GM12878 (cell line): ENCODE results near the gene CENPF. TPM values are rescaled to one million over a fixed set of nuclear protein-coding genes. Genes with fewer than 3 reads are reported as not detected.

ENCODE experiments used
- ATAC-seq: fragments of 200-7000 bp; cut with Tn5 transposase; 3 replicates; pipeline ENCODE4 v1.9.1; 2020; ENCODE audit warnings: mild to moderate bottlenecking, moderate library complexity
- BruUV-seq: library from RNA; stranded (reverse); fragments of 400-500 nt; replicated peaks from 2 replicates; lab custom pipeline; 2021; lab: Mats Ljungman, UMichigan
- CTCF ChIA-PET: fragments of 300-600 bp; sonication (Branson Sonifier 250); formaldehyde crosslinking; extraction: SDS; loops from one replicate; lab custom pipeline; 2021; ENCODE audit warnings: inconsistent platforms; lab: Yijun Ruan, JAX
- POLR2A ChIA-PET: fragments of 350-600 bp; formaldehyde crosslinking; extraction: SDS; loops from one replicate; lab custom pipeline; 2021; ENCODE audit warnings: inconsistent platforms; lab: Charles Lee
- RAD21 ChIA-PET: fragments of 300-600 bp; sonication (Branson Sonifier 250); formaldehyde crosslinking; loops from one replicate; lab custom pipeline; 2023; ENCODE audit warnings: antibody characterized with exemption; ENCODE audit not compliant: unreplicated experiment; lab: Charles Lee
- SMC1A ChIA-PET: fragments of 300-600 bp; sonication (Branson Sonifier 250); formaldehyde crosslinking; loops from one replicate; lab custom pipeline; 2023; ENCODE audit not compliant: unreplicated experiment, uncharacterized antibody; lab: Charles Lee
- DNase-seq: peaks from one replicate; pipeline ENCODE4 v3.0.0-alpha.2; 2011; ENCODE audit warnings: low read depth, low spot score
- FAIRE-seq: peaks from 3 replicates; lab custom pipeline; 2011; peaks lifted over from hg19 to GRCh38; lab: Jason Lieb, UNC
- H2AFZ ChIP-seq: 2 replicates; pipeline ENCODE4 v1.6.0; 2011; ENCODE audit warnings: low read depth, low read length, control low read depth; ENCODE audit not compliant: control insufficient read depth
- H3K27ac ChIP-seq: 2 replicates; pipeline ENCODE4 v1.5.1; 2011; ENCODE audit warnings: control low read depth; ENCODE audit not compliant: control insufficient read depth, insufficient read depth
- H3K27me3 ChIP-seq, 2 experiments: replicated peaks in 1 of 2; 2 replicates each; pipeline versions ENCODE4 v1.6.0 to v1.6.1; 2011; ENCODE audit warnings: low read length in 1 of 2; ENCODE audit not compliant: control insufficient read depth in 2 of 2, insufficient read depth in 2 of 2
- H3K36me3 ChIP-seq, 2 experiments: 2 replicates each; pipeline ENCODE4 v1.5.1; 2011; ENCODE audit warnings: low read length in 1 of 2; ENCODE audit not compliant: control insufficient read depth in 2 of 2, insufficient read depth in 2 of 2
- H3K4me1 ChIP-seq: 2 replicates; pipeline ENCODE4 v1.6.1; 2011; ENCODE audit warnings: mild to moderate bottlenecking, low read length, moderate library complexity, mixed read lengths; ENCODE audit not compliant: control insufficient read depth, insufficient read depth
- H3K4me2 ChIP-seq: 2 replicates; pipeline ENCODE4 v1.6.0; 2011; ENCODE audit warnings: control low read depth; ENCODE audit not compliant: control insufficient read depth, insufficient read depth
- H3K4me3 ChIP-seq: fragments of 200-600 bp; sonication (generic); 2 replicates; pipeline ENCODE4 v1.5.1; 2016
- H3K79me2 ChIP-seq: 2 replicates; pipeline ENCODE4 v1.6.0; 2011; ENCODE audit warnings: low read length; ENCODE audit not compliant: control insufficient read depth, insufficient read depth
- H3K9ac ChIP-seq: 2 replicates; pipeline ENCODE4 v1.8.0; 2011; ENCODE audit warnings: low read length, control low read depth, mixed read lengths; ENCODE audit not compliant: control insufficient read depth, insufficient read depth
- H3K9me3 ChIP-seq: replicated peaks from 3 replicates; pipeline ENCODE4 v1.5.1; 2011; ENCODE audit warnings: mild to moderate bottlenecking, low read length; ENCODE audit not compliant: control insufficient read depth, insufficient read depth
- H4K20me1 ChIP-seq: 2 replicates; pipeline ENCODE4 v1.6.0; 2011; ENCODE audit not compliant: control insufficient read depth, insufficient read depth
- CEBPZ ChIP-seq: fragments of 150-350 bp; IDR thresholded peaks from 2 replicates; pipeline ENCODE4 v1.6.1; 2016; ENCODE audit warnings: low read depth, low read length
- DPF2 ChIP-seq: fragments of 450-650 bp; IDR thresholded peaks from 2 replicates; pipeline ENCODE4 v1.6.1; 2017; ENCODE audit warnings: mild to moderate bottlenecking
- ELK1 ChIP-seq: IDR thresholded peaks from 2 replicates; pipeline ENCODE4 v1.6.1; 2012; ENCODE audit warnings: low read depth, low read length, improper control_type of control experiment
- JUNB ChIP-seq: IDR thresholded peaks from 2 replicates; pipeline ENCODE4 v1.6.1; 2016; ENCODE audit warnings: antibody characterized with exemption, mild to moderate bottlenecking
- REST ChIP-seq: IDR thresholded peaks from 2 replicates; pipeline ENCODE4 v1.6.1; 2012; ENCODE audit warnings: mild to moderate bottlenecking, low read depth, low read length
- SIX5 ChIP-seq: IDR thresholded peaks from 2 replicates; pipeline ENCODE4 v1.6.1; 2011; ENCODE audit warnings: mild to moderate bottlenecking, low read depth, low read length, moderate library complexity; ENCODE audit not compliant: severe bottlenecking
- SKIL ChIP-seq: fragments of 450-650 bp; IDR thresholded peaks from 2 replicates; pipeline ENCODE4 v1.6.1; 2017; ENCODE audit warnings: mild to moderate bottlenecking, low read depth, inconsistent platforms; ENCODE audit not compliant: poor library complexity, severe bottlenecking
- WGBS: methylation state at CpG from one replicate; pipeline ENCODE4 v1.1.6; 2016; ENCODE audit warnings: low lambda C conversion rate; ENCODE audit not compliant: insufficient replicate concordance, insufficient coverage; ENCODE audit errors: missing lambda C conversion rate; 5-methylcytosine and 5-hydroxymethylcytosine counted together
- in situ Hi-C: fragments of 300-500 bp; cut with MboI; formaldehyde crosslinking; loops from 9 replicates; pipeline ENCODE4 v1.14.3; 2018; ENCODE audit warnings: mixed read lengths
- intact Hi-C: fragments of 100-400 bp; cut with micrococcal nuclease; formaldehyde crosslinking; loops from one replicate; pipeline ENCODE4 v1.14.2; 2022; ENCODE audit not compliant: unreplicated experiment
- polyA plus RNA-seq, 11 experiments: library from polyadenylated mRNA; depleted of rRNA in 4 of 11; unstranded in 6 of 11; stranded (reverse) in 5 of 11; fragments of >200 nt; fragmentation: Nextera tagmentation in 4 of 11; fragmentation: Illumina TruSeq in 1 of 11; extraction: Ambion mirVana in 4 of 11; extraction: Trizol in 1 of 11; gene quantifications; 1 replicate in 1 of 11; 2 replicates in 10 of 11; pipeline versions ENCODE4 v1.2.1 to v1.2.3, GENCODE V29; 2011 to 2016; ENCODE audit warnings: inconsistent platforms in 2 of 11, missing spikeins in 2 of 11, low read depth in 1 of 11
- total RNA-seq, 4 experiments: library from RNA; depleted of rRNA in 3 of 4; stranded (reverse); fragments of >200 nt in 3 of 4; fragmentation: Illumina TruSeq in 1 of 4; extraction: Trizol in 1 of 4; gene quantifications; 2 replicates each; pipeline versions ENCODE4 v1.2.1 to v1.2.3, GENCODE V29; 2013 to 2021
- TF ChIP-seq, protein P1 (sequence below): fragments of 450-650 bp; IDR thresholded peaks from 2 replicates; pipeline ENCODE4 v1.6.1; 2016; ENCODE audit warnings: mild to moderate bottlenecking
- TF ChIP-seq, protein P2 (sequence below): IDR thresholded peaks from 2 replicates; pipeline ENCODE4 v1.6.1; 2011; ENCODE audit warnings: borderline replicate concordance, low read depth, mild to moderate bottlenecking, moderate library complexity, low read length; ENCODE audit not compliant: insufficient read depth, poor library complexity, severe bottlenecking

The CENPF gene
- total and polyA plus RNA-seq, 10 of the 15 experiments (the other 5 are each of a cell fraction or from before 2014, with no cell fraction given), result 26.0 to 132 (median 70.5) TPM

- in situ Hi-C loops, result loop anchor here (5.0 kb wide), 1 partner anchor 254 kb away; no protein-coding TSS in a partner anchor
- H3K4me1 ChIP-seq, result no peaks in the 10 kb centered on the region
- H3K27me3 ChIP-seq, result no peaks in the 10 kb centered on the region
- TF ChIP-seq REST (no peak), DPF2 (no peak), SKIL (no peak), ELK1 (no peak), JUNB (no peak), SIX5 (no peak), CEBPZ (no peak)
- TF ChIP-seq, protein P1, sequence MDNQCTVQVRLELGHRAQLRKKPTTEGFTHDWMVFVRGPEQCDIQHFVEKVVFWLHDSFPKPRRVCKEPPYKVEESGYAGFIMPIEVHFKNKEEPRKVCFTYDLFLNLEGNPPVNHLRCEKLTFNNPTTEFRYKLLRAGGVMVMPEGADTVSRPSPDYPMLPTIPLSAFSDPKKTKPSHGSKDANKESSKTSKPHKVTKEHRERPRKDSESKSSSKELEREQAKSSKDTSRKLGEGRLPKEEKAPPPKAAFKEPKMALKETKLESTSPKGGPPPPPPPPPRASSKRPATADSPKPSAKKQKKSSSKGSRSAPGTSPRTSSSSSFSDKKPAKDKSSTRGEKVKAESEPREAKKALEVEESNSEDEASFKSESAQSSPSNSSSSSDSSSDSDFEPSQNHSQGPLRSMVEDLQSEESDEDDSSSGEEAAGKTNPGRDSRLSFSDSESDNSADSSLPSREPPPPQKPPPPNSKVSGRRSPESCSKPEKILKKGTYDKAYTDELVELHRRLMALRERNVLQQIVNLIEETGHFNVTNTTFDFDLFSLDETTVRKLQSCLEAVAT, result no peak
- TF ChIP-seq, protein P2, sequence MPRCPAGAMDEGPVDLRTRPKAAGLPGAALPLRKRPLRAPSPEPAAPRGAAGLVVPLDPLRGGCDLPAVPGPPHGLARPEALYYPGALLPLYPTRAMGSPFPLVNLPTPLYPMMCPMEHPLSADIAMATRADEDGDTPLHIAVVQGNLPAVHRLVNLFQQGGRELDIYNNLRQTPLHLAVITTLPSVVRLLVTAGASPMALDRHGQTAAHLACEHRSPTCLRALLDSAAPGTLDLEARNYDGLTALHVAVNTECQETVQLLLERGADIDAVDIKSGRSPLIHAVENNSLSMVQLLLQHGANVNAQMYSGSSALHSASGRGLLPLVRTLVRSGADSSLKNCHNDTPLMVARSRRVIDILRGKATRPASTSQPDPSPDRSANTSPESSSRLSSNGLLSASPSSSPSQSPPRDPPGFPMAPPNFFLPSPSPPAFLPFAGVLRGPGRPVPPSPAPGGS, result no peak
- ChIA-PET SMC1A (interaction anchor here (0.8 to 11.9 kb wide), 9 partner anchors 16 to 325 kb away, joined by 3 to 292 read pairs (median 3); partner anchors contain the start of gene CENPF), CTCF (interaction anchor here (0.9 to 20.7 kb wide), 10 partner anchors 20 to 372 kb away, joined by 3 to 597 read pairs (median 10); no protein-coding TSS in a partner anchor), POLR2A (no interaction called here), RAD21 (interaction anchor here (1.0 to 11.2 kb wide), 7 partner anchors 20 to 325 kb away, joined by 4 to 207 read pairs (median 27); no protein-coding TSS in a partner anchor)
- no peak overlapping the region for H2AFZ ChIP-seq
- intact Hi-C loops, result loop anchor here (5.0 kb wide), 2 partner anchors 324 to 374 kb away; no protein-coding TSS in a partner anchor
- no peak for FAIRE-seq
- BruUV-seq, result no TSS peak
- no peak overlapping the region for H3K9ac ChIP-seq
- no peak for ATAC-seq
- H3K4me2 ChIP-seq, result no peak overlapping the region
- H3K79me2 ChIP-seq, result no peaks in the 10 kb centered on the region
- H3K4me3 ChIP-seq, result no peak overlapping the region
- DNase-seq, result no peak
- H3K9me3 ChIP-seq, result no peaks in the 10 kb centered on the region
- H4K20me1 ChIP-seq, result no peaks in the 10 kb centered on the region
- WGBS, result 33% methylated on average over 3 of the region's 3 CpGs
- H3K27ac ChIP-seq, result no peak overlapping the region
- H3K36me3 ChIP-seq, result no peaks in the 10 kb centered on the region
Measured at GRCh38 chr1:214586621-214587020, 16.4 kb upstream of the CENPF start.
